Dermis blood vessel endothelial cell (primary cell): Measurements from ENCODE around the gene PNMA6E. TPM values are rescaled to one million over a fixed set of nuclear protein-coding genes. Genes with fewer than 3 reads are reported as not detected.

Experiments
- DNase-seq: peaks from one replicate; pipeline ENCODE4 v3.0.0; 2010
- total RNA-seq: library from RNA; depleted of rRNA; stranded (reverse); fragments of >200 nt; gene quantifications from 2 replicates; pipeline ENCODE4 v1.2.3, GENCODE V29; 2014

Gene PNMA6E
- total RNA-seq, 1 donor from 2014 or later: not detected

DNA sequence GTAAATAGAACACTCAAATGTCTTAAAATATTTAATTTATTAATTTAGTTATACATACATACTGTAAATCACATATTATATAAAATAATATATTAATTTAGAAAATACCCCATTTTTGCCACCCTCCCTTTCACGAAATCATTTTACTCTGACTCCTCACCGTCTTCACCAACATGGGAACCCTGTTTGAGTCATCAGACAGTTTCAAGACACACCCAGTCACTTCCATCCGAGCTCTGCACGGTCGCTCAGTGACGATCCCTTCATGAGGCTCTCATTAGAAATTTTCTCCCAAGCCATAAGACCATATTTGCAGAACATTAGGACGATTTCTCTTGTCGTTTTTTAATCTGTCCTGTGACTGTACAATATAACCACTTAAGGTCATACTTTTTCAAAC lies 52.7 kb downstream of the PNMA6E start:
- no peak for DNase-seq

DNA sequence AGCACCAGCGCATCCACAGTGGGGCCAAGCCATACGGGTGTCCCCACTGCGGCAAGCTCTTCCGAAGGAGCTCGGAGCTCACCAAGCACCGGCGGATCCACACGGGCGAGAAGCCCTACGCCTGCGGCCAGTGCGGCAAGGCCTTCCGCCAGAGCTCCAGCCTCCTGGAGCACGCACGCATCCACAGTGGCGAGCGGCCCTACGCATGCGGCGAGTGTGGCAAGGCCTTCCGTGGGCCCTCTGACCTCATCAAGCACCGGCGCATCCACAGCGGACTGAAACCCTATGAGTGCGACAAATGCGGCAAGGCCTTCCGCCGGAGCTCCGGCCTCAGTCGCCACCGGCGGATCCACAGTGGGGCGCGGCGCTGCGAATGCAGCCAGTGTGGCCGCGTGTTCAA lies 53.6 kb downstream of the PNMA6E start:
- no peak for DNase-seq

Other genes starting within 250 kb of the PNMA6E start
- not detected in 2 replicates for gene MAGEA1, start 222.1 kb downstream of the PNMA6E start, total RNA-seq
- gene PNMA6F, start 79.6 kb downstream of the PNMA6E start, total RNA-seq: not detected in 2 replicates
- gene ZNF275, start 67.2 kb downstream of the PNMA6E start, total RNA-seq: 5.3 and 7.3 TPM in 2 replicates
- 0.51 and 0.70 TPM in 2 replicates for gene ZFP92, start 10.1 kb upstream of the PNMA6E start, total RNA-seq
- 0.19 and 4.1 TPM in 2 replicates for gene TREX2, start 44.7 kb upstream of the PNMA6E start, total RNA-seq
- 14.5 and 21.5 TPM in 2 replicates for gene HAUS7, start 69.2 kb upstream of the PNMA6E start, total RNA-seq
- gene BGN, start 93.6 kb upstream of the PNMA6E start, total RNA-seq: 27.4 and 53.9 TPM in 2 replicates
- gene ATP2B3, start 116.3 kb upstream of the PNMA6E start, total RNA-seq: under 0.01 TPM in 1 of 2 replicates, not detected in the other
- gene CCNQ, start 197.8 kb upstream of the PNMA6E start, total RNA-seq: 27.0 and 42.4 TPM in 2 replicates
- gene DUSP9, start 245.9 kb upstream of the PNMA6E start, total RNA-seq: 0.05 and 0.17 TPM in 2 replicates